ENCODE results near the gene PARD3.

Gene PARD3

GRCh38 chr10:34679177-34679576 lies 135.9 kb downstream of the PARD3 start:
- DNase-seq = no peak

GRCh38 chr10:34677591-34677990 lies 137.5 kb downstream of the PARD3 start:
- no peak for DNase-seq

GRCh38 chr10:34677132-34677531 lies 138.0 kb downstream of the PARD3 start:
- no peak for DNase-seq

GRCh38 chr10:34674176-34674575 lies 140.9 kb downstream of the PARD3 start:
- no peak for DNase-seq

- no peak for DNase-seq
These were observed 145.0 kb downstream of the PARD3 start for GRCh38 chr10:34670081-34670480.

GRCh38 chr10:34669079-34669478 lies 146.0 kb downstream of the PARD3 start:
- DNase-seq = no peak

- DNase-seq = no peak
These were observed 147.9 kb downstream of the PARD3 start for GRCh38 chr10:34667177-34667576.

GRCh38 chr10:34666008-34666704 lies 148.9 kb downstream of the PARD3 start:
- DNase-seq = no peak

GRCh38 chr10:34664706-34665105 lies 150.4 kb downstream of the PARD3 start:
- no peak for DNase-seq

GRCh38 chr10:34661580-34661979 lies 153.5 kb downstream of the PARD3 start:
- DNase-seq = no peak

GRCh38 chr10:34658934-34659333 lies 156.2 kb downstream of the PARD3 start:
- no peak for DNase-seq

GRCh38 chr10:34656661-34657060 lies 158.4 kb downstream of the PARD3 start:
- DNase-seq = no peak

GRCh38 chr10:34655286-34656170 lies 159.6 kb downstream of the PARD3 start:
- DNase-seq = no peak

- DNase-seq = no peak
These were observed 160.9 kb downstream of the PARD3 start for GRCh38 chr10:34654211-34654610.

GRCh38 chr10:34653530-34653929 lies 161.6 kb downstream of the PARD3 start:
- DNase-seq = no peak

- DNase-seq = no peak
These were observed 163.5 kb downstream of the PARD3 start for GRCh38 chr10:34651416-34652195.

GRCh38 chr10:34650156-34650555 lies 164.9 kb downstream of the PARD3 start:
- DNase-seq = no peak

- DNase-seq = no peak
These were observed 165.7 kb downstream of the PARD3 start for GRCh38 chr10:34649385-34649784.

GRCh38 chr10:34648919-34649318 lies 166.2 kb downstream of the PARD3 start:
- no peak for DNase-seq

- no peak for DNase-seq
These were observed 166.9 kb downstream of the PARD3 start for GRCh38 chr10:34647875-34648865.

GRCh38 chr10:34647160-34647559 lies 167.9 kb downstream of the PARD3 start:
- no peak for DNase-seq

- DNase-seq = no peak
These were observed 168.8 kb downstream of the PARD3 start for GRCh38 chr10:34646331-34646730.

All from activated CD8-positive, alpha-beta memory T cell treated with anti-CD3 and anti-CD28 coated beads for 24 hours (primary cell).